Stimulated activated CD8-positive, alpha-beta memory T cell treated with anti-CD3 and anti-CD28 coated beads, Interleukin-15, amount 100 ng/mL, for 48 hours (primary cell): Measurements from ENCODE around the gene AP1S1.
"Not testable (repeated sequence)": the region's sequence is repeated elsewhere in the genome, so short reads cannot be mapped to it uniquely, and the experiment has no call there.

Experiments
- DNase-seq, 2 donors: peaks; one replicate each; pipeline ENCODE4 v3.0.0-alpha.2; 2020; ENCODE audit warnings: low read depth in 2 of 2

Gene AP1S1

DNA sequence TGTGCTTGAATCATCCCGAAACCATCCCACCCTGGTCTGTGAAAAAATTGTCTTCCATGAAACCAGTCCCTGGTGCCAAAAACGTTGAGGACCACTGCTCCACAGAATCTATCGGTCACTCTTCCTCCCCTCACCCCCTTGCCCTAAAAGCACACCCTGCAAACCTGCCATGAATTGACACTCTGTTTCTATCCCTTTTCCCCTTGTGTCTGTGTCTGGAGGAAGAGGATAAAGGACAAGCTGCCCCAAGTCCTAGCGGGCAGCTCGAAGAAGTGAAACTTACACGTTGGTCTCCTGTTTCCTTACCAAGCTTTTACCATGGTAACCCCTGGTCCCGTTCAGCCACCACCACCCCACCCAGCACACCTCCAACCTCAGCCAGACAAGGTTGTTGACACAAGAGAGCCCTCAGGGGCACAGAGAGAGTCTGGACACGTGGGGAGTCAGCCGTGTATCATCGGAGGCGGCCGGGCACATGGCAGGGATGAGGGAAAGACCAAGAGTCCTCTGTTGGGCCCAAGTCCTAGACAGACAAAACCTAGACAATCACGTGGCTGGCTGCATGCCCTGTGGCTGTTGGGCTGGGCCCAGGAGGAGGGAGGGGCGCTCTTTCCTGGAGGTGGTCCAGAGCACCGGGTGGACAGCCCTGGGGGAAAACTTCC is 28.2 kb upstream of the AP1S1 start:
- DNase-seq: no peak

DNA sequence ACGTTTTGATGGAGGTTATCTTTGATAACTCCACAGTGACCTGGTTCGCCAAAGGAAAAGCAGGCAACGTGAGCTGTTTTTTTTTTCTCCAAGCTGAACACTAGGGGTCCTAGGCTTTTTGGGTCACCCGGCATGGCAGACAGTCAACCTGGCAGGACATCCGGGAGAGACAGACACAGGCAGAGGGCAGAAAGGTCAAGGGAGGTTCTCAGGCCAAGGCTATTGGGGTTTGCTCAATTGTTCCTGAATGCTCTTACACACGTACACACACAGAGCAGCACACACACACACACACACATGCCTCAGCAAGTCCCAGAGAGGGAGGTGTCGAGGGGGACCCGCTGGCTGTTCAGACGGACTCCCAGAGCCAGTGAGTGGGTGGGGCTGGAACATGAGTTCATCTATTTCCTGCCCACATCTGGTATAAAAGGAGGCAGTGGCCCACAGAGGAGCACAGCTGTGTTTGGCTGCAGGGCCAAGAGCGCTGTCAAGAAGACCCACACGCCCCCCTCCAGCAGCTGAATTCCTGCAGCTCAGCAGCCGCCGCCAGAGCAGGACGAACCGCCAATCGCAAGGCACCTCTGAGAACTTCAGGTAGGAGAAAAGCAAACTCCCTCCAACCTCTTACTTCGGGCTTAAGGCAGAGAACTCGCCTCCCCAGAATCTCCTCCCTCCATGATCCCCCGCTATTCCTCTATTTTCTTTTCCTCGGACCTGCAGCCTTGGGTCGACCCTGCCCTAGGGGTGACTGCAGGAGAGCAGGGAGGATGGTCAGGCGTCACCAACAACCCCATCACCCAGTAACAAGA is 27.4 kb upstream of the AP1S1 start, which contains the start of gene SERPINE1:
Gene SERPINE1, plus strand, starts transcription at position 454 of the 809 bp plus-strand sequence. CDS start 1,290 bp downstream, outside the sequence.
- peak; percentile 25 to 51 for DNase-seq

DNA sequence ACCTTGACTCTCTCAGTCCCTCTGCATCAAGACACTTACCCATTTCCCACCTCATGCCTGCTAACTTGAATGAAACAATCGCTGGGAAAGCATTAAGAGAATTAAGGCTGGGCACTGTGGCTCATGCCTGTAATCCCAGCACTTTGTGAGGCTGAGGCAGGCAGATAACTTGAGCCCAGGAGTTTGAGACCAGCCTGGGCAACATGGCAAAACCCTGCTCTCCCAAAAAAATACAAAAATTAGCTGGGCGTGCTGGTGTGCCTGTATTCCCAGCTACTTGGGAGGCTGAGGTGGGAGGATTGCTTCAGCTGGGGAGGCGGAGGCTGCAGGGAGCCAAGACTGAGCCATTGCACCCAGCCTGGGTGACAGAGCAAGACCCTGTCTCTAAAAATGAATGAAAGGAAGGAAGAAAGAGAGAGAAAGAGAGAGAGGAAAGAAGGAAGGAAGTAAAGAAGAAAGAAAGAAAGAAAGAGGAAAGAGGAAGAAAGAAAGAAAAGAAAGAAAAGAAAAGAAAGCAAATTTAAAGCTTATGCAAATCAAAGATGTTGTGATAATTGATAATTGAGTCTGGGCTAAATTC is 26.7 kb upstream of the AP1S1 start:
- no peak for DNase-seq

DNA sequence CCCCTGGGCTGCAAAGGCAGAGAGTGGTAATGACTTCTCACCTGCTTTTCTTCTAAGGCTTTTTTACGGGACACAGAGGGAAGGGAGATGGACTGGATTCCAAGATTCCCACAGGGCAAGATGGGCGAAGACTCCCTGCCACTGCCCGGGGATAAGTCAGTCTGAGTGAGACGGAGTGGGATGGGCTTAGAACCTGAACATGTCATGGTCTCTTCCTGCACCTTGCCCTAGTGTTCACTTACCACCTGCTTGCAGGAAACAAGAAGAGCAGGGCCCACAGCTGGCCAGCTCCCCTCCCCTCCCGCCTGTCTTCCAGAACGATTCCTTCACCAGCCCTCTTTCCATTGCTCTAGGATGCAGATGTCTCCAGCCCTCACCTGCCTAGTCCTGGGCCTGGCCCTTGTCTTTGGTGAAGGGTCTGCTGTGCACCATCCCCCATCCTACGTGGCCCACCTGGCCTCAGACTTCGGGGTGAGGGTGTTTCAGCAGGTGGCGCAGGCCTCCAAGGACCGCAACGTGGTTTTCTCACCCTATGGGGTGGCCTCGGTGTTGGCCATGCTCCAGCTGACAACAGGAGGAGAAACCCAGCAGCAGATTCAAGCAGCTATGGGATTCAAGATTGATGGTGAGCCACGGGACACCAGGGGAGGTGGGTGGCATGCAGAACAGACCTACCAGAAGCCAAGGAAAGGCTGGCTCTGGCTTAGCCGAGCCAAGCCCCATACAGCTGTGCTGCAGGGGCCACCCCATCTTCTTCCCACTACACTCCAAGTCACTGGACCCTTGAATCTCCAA is 26.0 kb upstream of the AP1S1 start:
- no peak for DNase-seq

DNA sequence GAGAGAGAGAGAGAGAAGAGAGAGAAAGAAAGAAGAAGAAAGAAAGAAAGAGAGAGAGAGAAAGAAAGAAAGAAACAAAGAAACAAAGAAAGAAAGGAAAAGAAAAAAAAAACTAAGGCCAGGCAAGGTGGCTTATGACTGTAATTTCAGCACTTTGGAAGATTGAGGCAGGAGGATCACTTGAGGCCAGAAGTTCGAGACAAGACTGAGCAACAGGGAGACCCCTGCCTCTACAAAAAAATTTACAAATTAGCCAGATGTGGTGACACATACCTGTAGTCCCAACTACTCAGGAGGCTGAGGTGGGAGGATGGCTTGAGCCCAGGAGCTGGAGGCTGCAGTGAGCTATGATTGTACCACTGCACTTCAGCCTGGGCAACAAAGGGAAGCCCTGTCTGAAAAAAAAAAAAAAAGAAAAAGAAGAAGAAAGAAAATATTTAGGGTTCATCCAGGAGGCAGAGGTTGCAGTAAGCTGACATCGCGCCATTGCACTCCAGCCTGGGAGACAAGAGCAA is 24.6 kb upstream of the AP1S1 start:
- DNase-seq: no peak

DNA sequence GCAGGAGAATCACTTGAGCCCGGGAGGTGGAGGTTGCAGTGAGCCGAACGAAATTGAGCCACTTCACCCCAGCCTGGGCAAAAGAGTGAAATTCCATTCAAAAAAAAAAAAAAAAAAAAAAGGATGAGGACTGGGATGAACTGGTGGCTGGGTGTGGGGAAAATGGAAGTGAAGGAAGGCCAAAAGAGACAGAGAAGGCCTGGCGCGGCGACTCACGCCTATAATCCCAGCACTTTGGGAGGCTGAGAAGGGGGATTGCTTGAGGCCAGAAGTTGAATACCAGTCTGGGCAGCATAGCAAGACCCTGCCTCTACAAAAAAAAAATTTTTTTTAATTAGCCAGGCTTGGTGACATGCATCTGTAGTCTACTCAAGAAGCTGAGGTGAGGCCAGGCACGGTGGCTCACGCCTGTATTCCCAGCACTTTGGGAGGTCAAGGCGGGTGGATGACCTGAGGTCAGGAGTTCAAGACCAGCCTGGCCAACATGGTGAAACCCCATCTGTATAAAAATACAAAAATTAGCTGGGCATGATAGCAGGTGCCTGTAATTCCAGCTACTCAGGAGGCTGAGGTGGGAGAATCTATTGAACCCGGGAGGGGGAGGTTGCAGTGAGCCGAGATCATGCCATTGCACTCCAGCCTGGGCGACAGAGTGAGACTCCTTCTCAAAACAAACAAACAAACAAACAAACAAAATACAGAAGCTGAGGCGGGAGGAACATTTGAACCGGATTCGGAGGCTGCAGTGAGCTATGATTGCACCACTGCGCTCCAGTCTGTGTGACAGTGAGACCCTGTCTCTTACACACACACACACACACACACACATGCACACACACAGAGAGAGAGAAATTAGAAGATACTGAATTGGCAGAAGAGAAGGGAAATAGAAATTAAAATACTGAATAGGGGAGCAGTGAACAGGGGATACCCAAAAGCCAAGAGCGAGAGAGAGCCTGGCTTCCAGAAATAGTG is 21.4 kb upstream of the AP1S1 start:
- not testable (repeated sequence) for DNase-seq

DNA sequence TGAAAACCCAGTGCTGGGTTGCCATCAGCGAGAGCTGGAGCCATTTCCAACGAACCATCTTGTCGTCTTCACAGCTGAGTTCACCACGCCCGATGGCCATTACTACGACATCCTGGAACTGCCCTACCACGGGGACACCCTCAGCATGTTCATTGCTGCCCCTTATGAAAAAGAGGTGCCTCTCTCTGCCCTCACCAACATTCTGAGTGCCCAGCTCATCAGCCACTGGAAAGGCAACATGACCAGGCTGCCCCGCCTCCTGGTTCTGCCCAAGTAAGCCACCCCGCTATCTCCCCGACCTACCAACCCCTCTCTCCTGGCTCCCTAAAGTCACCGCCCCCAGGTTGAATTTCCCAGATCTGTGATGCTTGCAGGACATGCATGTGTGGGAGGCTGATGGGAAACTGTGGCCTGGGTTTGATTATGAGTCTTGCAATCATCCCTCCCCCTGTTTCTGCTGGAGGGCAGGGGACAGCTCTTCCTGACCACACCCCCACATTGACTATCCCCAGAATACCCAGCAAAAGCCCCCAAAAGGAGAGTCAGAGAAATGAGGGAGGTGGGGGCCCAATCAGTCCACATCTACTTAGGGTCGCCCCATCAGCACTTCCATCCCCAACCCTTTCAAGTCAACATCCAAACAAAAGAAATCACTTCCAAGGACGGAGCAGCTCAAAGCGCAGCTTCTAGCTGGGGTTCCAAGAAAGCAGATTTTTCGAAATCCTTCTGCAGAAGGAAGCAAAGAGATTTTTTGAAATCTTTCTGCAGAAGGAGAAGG is 20.5 kb upstream of the AP1S1 start:
- no peak for DNase-seq

DNA sequence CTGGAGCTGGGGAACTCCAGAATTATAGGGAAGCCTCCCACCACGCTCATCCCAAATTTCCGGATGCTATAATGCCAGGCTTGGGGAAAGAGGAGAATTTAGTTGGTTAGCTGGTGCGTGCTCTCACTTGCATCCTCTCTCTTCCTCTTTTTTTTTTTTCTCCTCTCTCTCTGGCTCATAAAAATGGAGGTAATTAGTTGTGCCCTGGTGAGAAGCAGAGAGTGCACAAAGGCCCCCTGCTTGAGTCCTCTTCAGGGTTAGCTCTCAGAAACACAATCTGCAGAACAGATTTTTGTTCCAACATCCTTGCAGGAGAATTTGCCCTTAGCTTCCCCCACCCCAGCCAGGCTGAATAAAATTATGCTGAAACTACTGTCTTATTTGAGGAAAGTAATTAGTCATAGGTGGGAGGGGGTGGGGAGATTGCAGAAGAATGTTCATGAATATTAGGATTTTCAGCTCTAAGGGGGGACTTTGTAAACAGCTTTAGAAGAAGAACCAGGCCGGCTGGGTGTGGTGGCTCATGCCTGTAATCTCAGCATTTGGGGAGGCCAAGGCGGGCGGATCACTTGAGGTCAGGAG is 19.8 kb upstream of the AP1S1 start:
- no peak for DNase-seq

DNA sequence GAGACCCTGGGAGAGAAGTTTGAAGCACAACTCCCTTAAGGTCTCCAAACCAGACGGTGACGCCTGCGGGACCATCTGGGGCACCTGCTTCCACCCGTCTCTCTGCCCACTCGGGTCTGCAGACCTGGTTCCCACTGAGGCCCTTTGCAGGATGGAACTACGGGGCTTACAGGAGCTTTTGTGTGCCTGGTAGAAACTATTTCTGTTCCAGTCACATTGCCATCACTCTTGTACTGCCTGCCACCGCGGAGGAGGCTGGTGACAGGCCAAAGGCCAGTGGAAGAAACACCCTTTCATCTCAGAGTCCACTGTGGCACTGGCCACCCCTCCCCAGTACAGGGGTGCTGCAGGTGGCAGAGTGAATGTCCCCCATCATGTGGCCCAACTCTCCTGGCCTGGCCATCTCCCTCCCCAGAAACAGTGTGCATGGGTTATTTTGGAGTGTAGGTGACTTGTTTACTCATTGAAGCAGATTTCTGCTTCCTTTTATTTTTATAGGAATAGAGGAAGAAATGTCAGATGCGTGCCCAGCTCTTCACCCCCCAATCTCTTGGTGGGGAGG is 16.5 kb upstream of the AP1S1 start:
- DNase-seq: no peak

DNA sequence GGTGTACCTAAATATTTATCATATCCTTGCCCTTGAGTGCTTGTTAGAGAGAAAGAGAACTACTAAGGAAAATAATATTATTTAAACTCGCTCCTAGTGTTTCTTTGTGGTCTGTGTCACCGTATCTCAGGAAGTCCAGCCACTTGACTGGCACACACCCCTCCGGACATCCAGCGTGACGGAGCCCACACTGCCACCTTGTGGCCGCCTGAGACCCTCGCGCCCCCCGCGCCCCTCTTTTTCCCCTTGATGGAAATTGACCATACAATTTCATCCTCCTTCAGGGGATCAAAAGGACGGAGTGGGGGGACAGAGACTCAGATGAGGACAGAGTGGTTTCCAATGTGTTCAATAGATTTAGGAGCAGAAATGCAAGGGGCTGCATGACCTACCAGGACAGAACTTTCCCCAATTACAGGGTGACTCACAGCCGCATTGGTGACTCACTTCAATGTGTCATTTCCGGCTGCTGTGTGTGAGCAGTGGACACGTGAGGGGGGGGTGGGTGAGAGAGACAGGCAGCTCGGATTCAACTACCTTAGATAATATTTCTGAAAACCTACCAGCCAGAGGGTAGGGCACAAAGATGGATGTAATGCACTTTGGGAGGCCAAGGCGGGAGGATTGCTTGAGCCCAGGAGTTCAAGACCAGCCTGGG is 15.9 kb upstream of the AP1S1 start:
- peak; percentile 81 to 87 for DNase-seq

DNA sequence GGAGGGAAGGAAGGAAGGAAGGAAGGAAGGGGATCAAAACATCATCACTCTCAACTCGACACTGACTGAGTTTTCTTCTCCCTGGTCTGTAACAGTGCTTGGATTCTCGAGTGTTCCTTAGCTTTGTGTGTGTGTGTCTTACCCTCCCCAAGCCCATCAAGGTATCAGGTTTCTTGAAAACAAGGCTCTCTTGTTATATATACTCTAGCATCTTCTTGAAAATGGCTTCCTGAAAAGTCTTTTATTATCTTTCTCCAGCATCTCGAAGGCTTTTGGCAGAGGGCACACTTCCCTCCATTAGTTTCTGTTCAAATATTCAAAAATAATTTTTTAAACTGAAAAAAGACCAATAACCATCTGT is 14.0 kb upstream of the AP1S1 start:
- no peak for DNase-seq

DNA sequence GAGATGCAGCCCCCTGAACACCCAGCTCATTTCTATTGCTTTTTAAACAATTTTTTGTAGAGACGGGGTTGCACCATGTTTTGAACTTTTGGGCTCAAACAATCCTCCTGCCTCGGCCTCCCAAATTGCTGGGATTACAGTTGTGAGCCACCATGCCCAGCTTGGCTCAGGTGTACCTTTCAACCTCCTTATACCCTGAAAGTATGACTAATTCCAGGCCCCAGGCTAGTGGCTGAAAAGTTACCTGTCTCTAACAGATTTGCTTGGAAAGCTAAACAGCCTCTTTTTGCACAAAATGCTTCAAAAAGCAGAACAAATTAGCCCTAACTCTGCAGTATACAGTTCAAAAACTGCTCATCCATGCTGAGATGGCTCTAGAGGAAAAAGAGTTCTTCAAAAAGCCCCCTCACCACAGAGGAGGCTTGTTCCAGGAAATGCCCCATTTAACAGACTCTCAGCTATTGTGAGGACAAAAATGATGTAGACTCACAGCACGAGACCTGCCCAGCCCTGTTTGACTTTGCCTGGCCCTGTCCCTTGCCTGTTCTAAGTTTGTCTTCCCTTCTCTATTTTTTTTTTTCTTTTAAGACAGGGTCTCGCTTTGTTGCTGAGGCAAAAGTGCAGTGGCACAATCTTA is 13.4 kb upstream of the AP1S1 start:
- DNase-seq: no peak

DNA sequence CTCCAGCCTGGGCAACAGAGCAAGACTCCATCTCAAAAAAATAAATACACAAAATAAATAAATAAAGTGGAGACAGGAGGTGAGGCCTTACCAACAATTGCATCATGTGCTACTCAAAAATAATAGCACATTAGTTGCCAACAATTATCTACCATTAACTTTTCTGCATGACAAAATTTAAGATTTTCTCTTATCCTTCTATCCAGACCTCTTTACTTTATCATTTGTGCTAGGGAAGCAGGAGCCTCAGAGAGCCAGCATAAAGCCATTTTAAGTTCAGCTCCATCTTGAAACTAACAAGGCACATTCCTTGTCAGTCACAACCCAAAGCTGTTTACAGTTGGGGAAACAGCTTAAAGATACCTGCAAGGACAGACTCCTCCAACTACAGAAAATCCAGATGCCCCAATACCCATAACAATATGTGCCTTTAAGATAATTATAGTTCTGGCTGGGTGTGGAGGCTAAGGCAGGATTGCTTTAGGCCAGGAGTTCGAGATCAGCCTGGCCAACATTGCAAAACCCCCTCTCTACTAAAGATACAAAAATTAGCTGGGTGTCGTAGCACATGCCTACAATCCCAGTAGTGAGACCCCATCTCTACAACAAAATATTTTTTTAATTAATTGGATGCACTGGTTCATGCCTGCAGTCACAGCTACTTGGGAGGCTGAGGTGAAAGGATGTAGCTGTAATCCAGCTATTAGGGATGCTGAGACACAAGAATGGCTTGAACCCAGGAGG is 2.2 kb upstream of the AP1S1 start:
- DNase-seq: no peak

DNA sequence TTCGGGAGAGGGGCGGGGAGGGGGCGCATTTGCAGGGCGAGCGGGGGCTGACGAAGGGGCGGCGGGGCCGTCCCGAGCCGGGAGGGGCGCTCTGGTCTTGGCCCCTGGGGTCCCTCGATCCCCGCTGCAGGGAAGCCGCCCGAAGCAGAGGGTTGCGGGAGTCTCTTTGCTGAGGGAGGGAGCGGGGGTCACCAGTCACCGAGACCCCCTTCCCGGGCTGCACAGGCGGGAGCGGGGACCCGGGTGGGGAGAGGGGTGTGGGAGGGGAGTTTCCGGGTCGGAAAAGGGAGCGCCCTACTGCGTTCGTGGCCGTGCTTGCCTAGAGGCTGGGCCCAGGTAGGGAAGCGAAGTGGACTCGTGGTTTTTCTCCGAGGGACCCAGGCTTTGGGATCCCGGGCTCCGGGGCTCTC is 422 bp downstream of the AP1S1 start:
- DNase-seq: no peak

DNA sequence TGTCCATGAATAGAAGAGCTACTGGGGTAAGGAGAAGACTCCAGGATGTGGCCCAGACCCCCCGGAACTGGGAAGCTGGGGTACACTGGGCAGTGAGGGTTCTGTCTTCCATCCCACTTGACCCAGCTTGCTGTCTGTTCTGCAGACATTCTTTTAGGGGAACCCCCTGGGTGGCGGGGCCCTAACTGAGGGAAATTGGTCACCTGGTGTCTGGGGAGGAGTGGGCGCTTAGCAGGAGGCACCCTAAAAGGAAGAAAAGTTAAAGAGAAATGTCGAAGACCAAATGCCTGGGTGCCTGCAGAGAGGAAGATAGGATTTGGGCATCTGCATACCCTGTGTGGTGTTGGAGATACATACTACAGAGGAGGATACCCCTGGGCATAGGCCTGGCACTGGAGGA is 1.0 kb downstream of the AP1S1 start:
- no peak for DNase-seq

DNA sequence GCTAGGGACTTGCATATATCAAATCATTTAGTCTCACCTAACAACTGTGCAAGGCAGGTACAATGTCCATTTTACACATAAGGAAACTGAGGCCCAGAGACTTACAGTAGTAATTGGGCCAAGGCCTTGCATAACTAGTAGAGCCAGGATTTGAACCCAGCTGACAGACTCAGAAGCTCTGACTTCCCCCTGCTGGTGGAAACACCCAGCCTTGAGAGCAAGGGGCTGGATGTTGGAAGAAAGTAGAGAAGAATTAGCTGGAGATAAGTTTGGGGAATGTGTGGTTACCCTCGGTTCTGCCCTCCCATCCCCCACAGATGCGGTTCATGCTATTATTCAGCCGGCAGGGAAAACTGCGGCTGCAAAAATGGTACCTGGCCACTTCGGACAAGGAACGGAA is 2.0 kb downstream of the AP1S1 start:
- DNase-seq: no peak

DNA sequence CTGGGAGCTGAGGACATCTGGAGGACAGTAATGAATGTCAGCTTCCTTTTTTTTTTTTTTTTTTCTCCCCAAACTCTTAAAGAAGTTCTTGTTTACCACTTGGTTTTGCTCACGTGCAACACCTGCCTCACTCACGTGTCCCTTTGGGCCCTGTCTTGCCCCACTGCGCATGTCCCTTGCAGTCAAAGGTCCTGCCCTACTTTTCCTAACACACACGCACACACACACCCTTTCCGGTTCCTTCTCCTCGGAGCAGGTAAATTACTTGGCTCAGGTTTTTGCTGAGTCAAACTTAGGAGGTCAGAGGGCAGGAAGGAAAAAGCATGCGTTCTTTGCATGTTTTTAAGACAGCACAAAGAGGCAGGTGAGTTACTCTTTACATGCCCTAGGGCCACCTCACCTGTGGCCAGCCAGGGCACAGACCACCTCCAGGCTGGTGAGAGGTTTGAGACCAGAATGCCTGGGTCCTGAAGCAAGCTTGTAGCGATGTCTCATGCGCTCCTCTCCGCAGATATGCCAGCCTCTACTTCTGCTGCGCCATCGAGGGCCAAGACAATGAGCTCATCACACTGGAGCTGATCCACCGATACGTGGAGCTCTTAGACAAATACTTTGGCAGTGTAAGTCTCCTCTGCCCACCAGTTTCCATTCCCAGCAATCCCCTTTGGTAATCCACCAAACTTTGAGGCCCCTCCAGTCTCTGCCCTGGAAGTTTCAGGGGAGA is 2.8 kb downstream of the AP1S1 start:
- no peak for DNase-seq
